K562 (cell line): ENCODE results near the gene ROMO1. TPM values are rescaled to one million over a fixed set of nuclear protein-coding genes. Genes with fewer than 3 reads are reported as not detected.

Experiments used
- ATAC-seq: fragments of 200-7000 bp; cut with Tn5 transposase; 3 replicates; pipeline ENCODE4 v1.9.1; 2020; ENCODE audit warnings: moderate library complexity
- BruUV-seq: library from RNA; stranded (reverse); fragments of 400-500 nt; replicated peaks from 2 replicates; lab custom pipeline; 2021; lab: Mats Ljungman, UMichigan
- CTCF ChIA-PET: fragments of 300-600 bp; formaldehyde crosslinking; extraction: SDS; loops from one replicate; lab custom pipeline; 2021; ENCODE audit warnings: low intra/inter-chr PET ratio; lab: Yijun Ruan, JAX
- POLR2A ChIA-PET: fragments of 300-600, 350-650 bp; sonication (Branson Sonifier 250); formaldehyde crosslinking; extraction: SDS; loops from one replicate; lab custom pipeline; 2021; ENCODE audit warnings: antibody characterized with exemption, inconsistent platforms; lab: Yijun Ruan, JAX
- DNase-seq, 4 experiments: peaks; one replicate each; pipeline versions ENCODE4 v3.0.0 to v3.0.0-alpha.2; 2011 to 2018; ENCODE audit warnings: low spot score in 3 of 4, mixed read lengths in 3 of 4; ENCODE audit errors: extremely low read depth in 1 of 4
- FAIRE-seq: peaks from 2 replicates; lab custom pipeline; 2011; peaks lifted over from hg19 to GRCh38; lab: Jason Lieb, UNC
- H2AFZ ChIP-seq: 2 replicates; pipeline ENCODE4 v1.6.0; 2011; ENCODE audit warnings: low read depth, low read length, control low read depth, inconsistent platforms
- H3K27ac ChIP-seq: fragments of 200-600 bp; 3 replicates; pipeline ENCODE4 v1.8.0; 2011; ENCODE audit warnings: low read depth, mild to moderate bottlenecking, control low read depth, inconsistent platforms, low read length, moderate library complexity, mixed read lengths; ENCODE audit errors: extremely low read depth
- H3K27me3 ChIP-seq, 2 experiments: fragments of 300-600 bp in 1 of 2; 2 replicates in 1 of 2; 3 replicates in 1 of 2; pipeline versions ENCODE4 v1.6.0 to v1.8.0; 2011; ENCODE audit warnings: inconsistent platforms in 2 of 2, low read length in 2 of 2, mild to moderate bottlenecking in 1 of 2, mixed read lengths in 1 of 2, moderate library complexity in 1 of 2; ENCODE audit not compliant: control insufficient read depth in 2 of 2, insufficient read depth in 2 of 2
- H3K36me3 ChIP-seq: fragments of 300-600 bp; 3 replicates; pipeline ENCODE4 v1.8.0; 2011; ENCODE audit warnings: mild to moderate bottlenecking, low read length, inconsistent platforms; ENCODE audit not compliant: control insufficient read depth, insufficient read depth
- H3K4me1 ChIP-seq, 2 experiments: fragments of 200-600 bp in 1 of 2; replicated peaks in 1 of 2; 2 replicates in 1 of 2; 3 replicates in 1 of 2; pipeline versions ENCODE4 v1.5.1 to v1.8.0; 2011; ENCODE audit warnings: inconsistent platforms in 2 of 2, low read length in 2 of 2, mild to moderate bottlenecking in 1 of 2, mixed read lengths in 1 of 2, moderate library complexity in 1 of 2; ENCODE audit not compliant: control insufficient read depth in 2 of 2, insufficient read depth in 2 of 2
- H3K4me2 ChIP-seq: 2 replicates; pipeline ENCODE4 v1.6.1; 2011; ENCODE audit warnings: low read length, control low read depth, inconsistent platforms, mixed read lengths; ENCODE audit not compliant: insufficient read depth
- H3K4me3 ChIP-seq: fragments of 200-600 bp; sonication (generic), shearing (Covaris generic); 2 replicates; pipeline ENCODE4 v1.5.1; 2016; ENCODE audit warnings: control low read depth, inconsistent platforms
- H3K79me2 ChIP-seq: fragments of 200-600 bp; 3 replicates; pipeline ENCODE4 v1.8.0; 2011; ENCODE audit warnings: low read length, inconsistent platforms; ENCODE audit not compliant: control insufficient read depth, insufficient read depth
- H3K9ac ChIP-seq, 2 experiments: 2 replicates each; pipeline versions ENCODE4 v1.6.0 to v1.6.1; 2011; ENCODE audit warnings: low read depth in 2 of 2, low read length in 2 of 2, control low read depth in 1 of 2, inconsistent platforms in 1 of 2, mild to moderate bottlenecking in 1 of 2, mixed read lengths in 1 of 2; ENCODE audit not compliant: insufficient read depth in 1 of 2
- H3K9me1 ChIP-seq: one replicate; pipeline ENCODE4 v1.6.0; 2011; ENCODE audit warnings: inconsistent platforms, mild to moderate bottlenecking, low read length, moderate library complexity; ENCODE audit not compliant: control insufficient read depth, insufficient read depth
- H3K9me3 ChIP-seq: replicated peaks from 2 replicates; pipeline ENCODE4 v1.5.1; 2011; ENCODE audit warnings: low read depth, low read length, inconsistent platforms; ENCODE audit not compliant: control insufficient read depth, insufficient read depth
- H4K20me1 ChIP-seq: replicated peaks from 2 replicates; pipeline ENCODE4 v1.6.1; 2011; ENCODE audit warnings: low read length, inconsistent platforms, mixed read lengths; ENCODE audit not compliant: control insufficient read depth, insufficient read depth
- IRF9 ChIP-seq: fragments of 450-650 bp; IDR thresholded peaks from 2 replicates; pipeline ENCODE4 v1.6.1; 2016; ENCODE audit warnings: missing biosample characterization, missing genetic modification characterization
- POLR2AphosphoS2 ChIP-seq: IDR thresholded peaks from 2 replicates; pipeline ENCODE4 v1.6.1; 2012; ENCODE audit warnings: low read length, improper control_type of control experiment
- WGBS: fragments of 100-300 bp; shearing (Covaris generic); methylation state at CpG from one replicate; pipeline ENCODE4 v1.1.6; 2016; ENCODE audit warnings: low coverage, mixed read lengths; ENCODE audit not compliant: insufficient coverage; ENCODE audit errors: missing lambda C conversion rate; 5-methylcytosine and 5-hydroxymethylcytosine counted together
- in situ Hi-C: fragments of 300-500 bp; cut with MboI; formaldehyde crosslinking; loops from 4 replicates; pipeline ENCODE4 v1.15.0; 2018; ENCODE audit warnings: inconsistent platforms, mixed read lengths
- intact Hi-C: fragments of 100-400 bp; cut with micrococcal nuclease; formaldehyde crosslinking; loops from 2 replicates; pipeline ENCODE4 v1.14.2; 2022
- polyA plus RNA-seq, 8 experiments: library from polyadenylated mRNA; depleted of rRNA in 4 of 8; stranded (reverse) in 5 of 8; unstranded in 3 of 8; fragments of >200 nt; fragmentation: Nextera tagmentation in 2 of 8; fragmentation: Illumina TruSeq in 1 of 8; extraction: Ambion mirVana in 2 of 8; extraction: Trizol in 1 of 8; gene quantifications; 2 replicates each; pipeline versions ENCODE4 v1.2.1 to v1.2.3, GENCODE V29; 2011 to 2014; ENCODE audit warnings: inconsistent platforms in 1 of 8, missing spikeins in 1 of 8
- total RNA-seq, 7 experiments: library from RNA; depleted of rRNA in 6 of 7; stranded (reverse); fragments of >200 nt in 6 of 7; fragmentation: Illumina TruSeq in 2 of 7; extraction: Trizol in 2 of 7; gene quantifications; 2 replicates each; pipeline versions ENCODE4 v1.2.1 to v1.2.3, GENCODE V29; 2011 to 2021; ENCODE audit warnings: low replicate concordance in 1 of 7
- TF ChIP-seq, protein P1 (sequence below): fragments of 250-450 bp; sonication (Bioruptor Pico); IDR thresholded peaks from 2 replicates; pipeline ENCODE4 v1.8.0; 2022; ENCODE audit warnings: inconsistent platforms, mild to moderate bottlenecking, moderate library complexity, borderline replicate concordance

Gene ROMO1
- total and polyA plus RNA-seq, 9 of the 15 experiments (the other 6 are each of a cell fraction or from before 2014, with no cell fraction given), result 31.8 to 741 (median 226) TPM

- no peak overlapping the region for H2AFZ ChIP-seq
- no peak overlapping the region for H3K27ac ChIP-seq
- no peak overlapping the region for H3K4me2 ChIP-seq
- FAIRE-seq (no peak), ATAC-seq (peak; percentile 7; the same call in 2 of the 3 replicates), DNase-seq (no peak)
- H3K36me3 ChIP-seq, result peaks cover 99% of the 10 kb centered on the region
- ChIA-PET CTCF (no interaction called here), POLR2A (interaction anchor here (0.9 to 6.0 kb wide), 4 partner anchors 10 to 15 kb away, joined by 3 to 39 read pairs (median 11); partner anchors contain the start of genes NFS1 and ROMO1)
- in situ Hi-C loops (no loop called here), intact Hi-C loops (no loop called here)
- 97% methylated on average over 2 of the region's 2 CpGs for WGBS
- no peak overlapping the region for H3K4me3 ChIP-seq
- H4K20me1 ChIP-seq, result peaks cover 9% of the 10 kb centered on the region
- TF ChIP-seq POLR2AphosphoS2, result peak; percentile 76; the same call in 1 of the 2 replicates
- no peak for TF ChIP-seq IRF9 (tag)
- TF ChIP-seq, protein P1, sequence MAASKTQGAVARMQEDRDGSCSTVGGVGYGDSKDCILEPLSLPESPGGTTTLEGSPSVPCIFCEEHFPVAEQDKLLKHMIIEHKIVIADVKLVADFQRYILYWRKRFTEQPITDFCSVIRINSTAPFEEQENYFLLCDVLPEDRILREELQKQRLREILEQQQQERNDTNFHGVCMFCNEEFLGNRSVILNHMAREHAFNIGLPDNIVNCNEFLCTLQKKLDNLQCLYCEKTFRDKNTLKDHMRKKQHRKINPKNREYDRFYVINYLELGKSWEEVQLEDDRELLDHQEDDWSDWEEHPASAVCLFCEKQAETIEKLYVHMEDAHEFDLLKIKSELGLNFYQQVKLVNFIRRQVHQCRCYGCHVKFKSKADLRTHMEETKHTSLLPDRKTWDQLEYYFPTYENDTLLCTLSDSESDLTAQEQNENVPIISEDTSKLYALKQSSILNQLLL (CRISPR knock-in tag), result no peak
- BruUV-seq, result no TSS peak
- H3K4me1 ChIP-seq, result no peaks in the 10 kb centered on the region
- H3K27me3 ChIP-seq, result no peaks in the 10 kb centered on the region
- no peaks in the 10 kb centered on the region for H3K9me1 ChIP-seq
- no peak overlapping the region for H3K9ac ChIP-seq
- peaks cover 76% of the 10 kb centered on the region for H3K79me2 ChIP-seq
- no peaks in the 10 kb centered on the region for H3K9me3 ChIP-seq
Observed at GRCh38 chr20:35715652-35716051, 16.4 kb downstream of the ROMO1 start.
